GM18499 (cell line): ENCODE data around the gene SLC12A2.

Experiments used
- ATAC-seq: cut with Tn5 transposase; IDR thresholded peaks from one replicate; pipeline ENCODE4 v1.9.1; 2021; ENCODE audit warnings: moderate number of reproducible peaks; ENCODE audit not compliant: insufficient read depth, unreplicated experiment

The SLC12A2 gene

GRCh38 chr5:128156521-128156920 lies 73.0 kb downstream of the SLC12A2 start:
- no peak for ATAC-seq

GRCh38 chr5:128158342-128158741 lies 74.8 kb downstream of the SLC12A2 start:
- ATAC-seq = no peak

- ATAC-seq = no peak
These were observed 80.4 kb downstream of the SLC12A2 start for GRCh38 chr5:128163991-128164390.

- no peak for ATAC-seq
These were observed 85.9 kb downstream of the SLC12A2 start for GRCh38 chr5:128169401-128170017.

- ATAC-seq = no peak
These were observed 88.5 kb downstream of the SLC12A2 start for GRCh38 chr5:128172102-128172501.

- ATAC-seq = no peak
These were observed 91.4 kb downstream of the SLC12A2 start for GRCh38 chr5:128174951-128175350.

GRCh38 chr5:128192368-128192767 lies 108.8 kb downstream of the SLC12A2 start:
- ATAC-seq = no peak

- no peak for ATAC-seq
These were observed 110.3 kb downstream of the SLC12A2 start for GRCh38 chr5:128193665-128194390.

- no peak for ATAC-seq
These were observed 111.8 kb downstream of the SLC12A2 start for GRCh38 chr5:128195316-128195715.

GRCh38 chr5:128196080-128196479 lies 112.5 kb downstream of the SLC12A2 start:
- no peak for ATAC-seq

- no peak for ATAC-seq
These were observed 113.2 kb downstream of the SLC12A2 start for GRCh38 chr5:128196791-128197190.

GRCh38 chr5:128197896-128198522 lies 114.4 kb downstream of the SLC12A2 start:
- ATAC-seq = no peak

- no peak for ATAC-seq
These were observed 115.5 kb downstream of the SLC12A2 start for GRCh38 chr5:128199104-128199503.

- no peak for ATAC-seq
These were observed 116.0 kb downstream of the SLC12A2 start for GRCh38 chr5:128199611-128200010.

GRCh38 chr5:128201065-128201926 lies 117.7 kb downstream of the SLC12A2 start:
- peak; percentile 72 for ATAC-seq

- no peak for ATAC-seq
These were observed 118.8 kb downstream of the SLC12A2 start for GRCh38 chr5:128202320-128202719.

- ATAC-seq = no peak
These were observed 124.9 kb downstream of the SLC12A2 start for GRCh38 chr5:128208436-128208835.

- no peak for ATAC-seq
These were observed 128.7 kb downstream of the SLC12A2 start for GRCh38 chr5:128212191-128212806.

GRCh38 chr5:128213340-128213739 lies 129.8 kb downstream of the SLC12A2 start:
- no peak for ATAC-seq

- no peak for ATAC-seq
These were observed 130.3 kb downstream of the SLC12A2 start for GRCh38 chr5:128213833-128214232.
